Kidney (tissue), 14 donors: Measurements from ENCODE around the gene RTP5. TPM values are rescaled to one million over a fixed set of nuclear protein-coding genes. Genes with fewer than 3 reads are reported as not detected.
"Not testable (repeated sequence)": the region's sequence is repeated elsewhere in the genome, so short reads cannot be mapped to it uniquely, and the experiment has no call there.

Experiments
- DNase-seq, 5 donors: peaks; one replicate each; pipeline ENCODE4 v3.0.0-alpha.2; 2013 to 2020
- FAIRE-seq: peaks from 2 replicates; lab custom pipeline; 2012; peaks lifted over from hg19 to GRCh38; lab: Jason Lieb, UNC
- H3K27ac ChIP-seq, 2 donors: one replicate each; pipeline ENCODE4 v1.7.0; 2013; ENCODE audit warnings: low read depth in 2 of 2, low read length in 2 of 2, inconsistent platforms in 1 of 2
- H3K27me3 ChIP-seq: one replicate; pipeline ENCODE4 v1.7.1; 2013; ENCODE audit warnings: low read length, inconsistent platforms; ENCODE audit not compliant: control insufficient read depth, insufficient read depth
- H3K36me3 ChIP-seq, 3 donors: one replicate each; pipeline versions ENCODE4 v1.7.0 to v1.7.1; 2013; ENCODE audit warnings: low read length in 3 of 3, control low read depth in 1 of 3, inconsistent platforms in 1 of 3; ENCODE audit not compliant: insufficient read depth in 3 of 3, control insufficient read depth in 2 of 3
- H3K4me1 ChIP-seq, 3 donors: one replicate each; pipeline versions ENCODE4 v1.7.0 to v1.7.1; 2013; ENCODE audit warnings: low read length in 3 of 3, inconsistent platforms in 1 of 3, low read depth in 1 of 3; ENCODE audit not compliant: control insufficient read depth in 2 of 3, insufficient read depth in 2 of 3
- H3K4me3 ChIP-seq, 3 donors: one replicate each; pipeline versions ENCODE4 v1.7.0 to v1.8.1; 2013; ENCODE audit warnings: low read length in 3 of 3, control low read depth in 1 of 3, inconsistent platforms in 1 of 3
- H3K9ac ChIP-seq, 3 donors: one replicate each; pipeline versions ENCODE4 v1.7.0 to v1.7.1; 2013; ENCODE audit warnings: low read length in 3 of 3, control low read depth in 1 of 3, inconsistent platforms in 1 of 3
- H3K9me3 ChIP-seq, 3 donors: one replicate each; pipeline versions ENCODE4 v1.7.0 to v1.7.1; 2013; ENCODE audit warnings: low read length in 3 of 3, control low read depth in 1 of 3, inconsistent platforms in 1 of 3; ENCODE audit not compliant: control insufficient read depth in 2 of 3, insufficient read depth in 1 of 3
- CTCF ChIP-seq: IDR thresholded peaks from 3 replicates; pipeline ENCODE4 v1.5.1; 2012; ENCODE audit warnings: mild to moderate bottlenecking, moderate library complexity, borderline replicate concordance; ENCODE audit not compliant: insufficient read depth; ENCODE audit errors: extremely low read depth
- intact Hi-C: fragments of 100-400 bp; cut with DNase I; formaldehyde crosslinking; loops from one replicate; pipeline ENCODE4 v1.11.1; 2022
- polyA plus RNA-seq: library from polyadenylated mRNA; stranded (reverse); fragments of 350-450 nt; fragmentation: Illumina TruSeq; extraction: RNeasy Lipid Tissue Mini Kit (QIAGEN cat#74804); gene quantifications from one replicate; pipeline ENCODE4 v1.2.3, GENCODE V29; 2014; ENCODE audit warnings: low read depth, low replicate concordance; ENCODE audit not compliant: insufficient read depth
- total RNA-seq: library from RNA; stranded (reverse); fragmentation: NEBNext Ultra II Directional; extraction: Animal tissue kit (Norgen Biotek cat#: 25700); gene quantifications from one replicate; pipeline ENCODE4 v1.2.1, GENCODE V29; 2021
- donor health status: control.
- donor health status: control.
- donor health status: control.
- donor health status: control.
- donor health status: control.
- donor health status: DM: yes; HTN: yes; CAD: no.
- donor health status: Normal renal cell carcinoma (clear cell type).

RTP5 gene
- total and polyA plus RNA-seq, 2 donors from 2014 or later = 0.13 TPM; not detected in 1

GRCh38 chr2:241821460-241822263, 47.9 kb upstream of the RTP5 start:
- FAIRE-seq (no peak), DNase-seq (peak in 1 of 5 donors; percentile 54)
- intact Hi-C loops = no loop called here
- Histone ChIP-seq H3K4me3 (no peak overlapping the region), H3K9me3 (peaks cover 0 to under 1% (median under 1%) of the 10 kb centered on the region in 3 donors), H3K4me1 (no peaks in the 10 kb centered on the region), H3K27me3 (no peaks in the 10 kb centered on the region), H3K36me3 (no peaks in the 10 kb centered on the region), H3K9ac (no peak overlapping the region), H3K27ac (no peak overlapping the region)
- TF ChIP-seq CTCF = no peak

GRCh38 chr2:241822264-241822623, 47.3 kb upstream of the RTP5 start:
- no peak for FAIRE-seq
- Histone ChIP-seq H3K36me3 (no peaks in the 10 kb centered on the region), H3K27me3 (no peaks in the 10 kb centered on the region), H3K27ac (no peak overlapping the region), H3K9me3 (peaks cover 0 to 6% (median 2%) of the 10 kb centered on the region in 3 donors), H3K4me1 (no peaks in the 10 kb centered on the region), H3K9ac (no peak overlapping the region), H3K4me3 (no peak overlapping the region)
- peak in 1 of 5 donors; percentile 31 for DNase-seq
- intact Hi-C loops = no loop called here
- TF ChIP-seq CTCF = no peak

- FAIRE-seq, H3K9ac ChIP-seq, intact Hi-C loops, H3K27me3 ChIP-seq, H3K36me3 ChIP-seq, H3K4me1 ChIP-seq, H3K27ac ChIP-seq, H3K4me3 ChIP-seq: not testable (repeated sequence)
- peak in 1 of 5 donors; percentile 55 for DNase-seq
- peaks cover 0 to 14% (median 2%) of the 10 kb centered on the region in 3 donors for H3K9me3 ChIP-seq
These were observed 45.7 kb upstream of the RTP5 start for GRCh38 chr2:241823531-241824437.

- DNase-seq (no peak), FAIRE-seq (no peak)
- no peaks in the 10 kb centered on the region for H3K27me3 ChIP-seq
- H3K27ac ChIP-seq = no peak overlapping the region
- H3K36me3 ChIP-seq = no peaks in the 10 kb centered on the region
- H3K4me1 ChIP-seq = no peaks in the 10 kb centered on the region
- no peak for TF ChIP-seq CTCF
- intact Hi-C loops = no loop called here
- H3K4me3 ChIP-seq = no peak overlapping the region
- no peak overlapping the region for H3K9ac ChIP-seq
- H3K9me3 ChIP-seq = peaks cover 0 to 14% (median 2%) of the 10 kb centered on the region in 3 donors
These were observed 42.1 kb upstream of the RTP5 start for GRCh38 chr2:241827394-241827793.
